Neural progenitor cell (in vitro differentiated cells): ENCODE data around the gene CMYA5.

Experiments used
- EZH2 ChIP-seq: fragments of 200-600 bp; sonication (generic); IDR thresholded peaks from 2 replicates; pipeline ENCODE4 v1.6.1; 2017; ENCODE audit warnings: antibody characterized with exemption, mild to moderate bottlenecking, moderate library complexity
- TF ChIP-seq, protein P1 (sequence below): fragments of 200-600 bp; sonication (generic); IDR thresholded peaks from 2 replicates; pipeline ENCODE4 v1.5.1; 2017; ENCODE audit warnings: antibody characterized with exemption, mild to moderate bottlenecking

DNA sequence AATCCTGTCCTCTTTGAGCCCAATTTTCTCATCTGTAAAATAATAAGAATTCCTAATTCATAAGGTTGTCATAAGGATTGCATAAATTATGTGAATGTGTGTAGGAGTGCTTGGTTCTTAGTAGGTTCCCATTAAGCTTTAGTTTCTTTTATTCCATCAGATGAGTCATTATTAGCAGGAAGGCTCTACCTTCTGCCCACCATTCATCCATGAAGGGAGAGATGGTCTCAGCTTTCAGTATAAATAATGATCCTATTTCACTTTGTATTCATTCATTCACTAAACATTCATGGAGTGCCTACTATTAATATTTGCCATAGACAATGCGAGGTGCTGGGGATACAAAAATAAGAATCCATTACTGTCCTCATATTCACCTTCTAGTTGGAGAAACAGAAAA is 3.0 kb downstream of the CMYA5 start:
- TF ChIP-seq, protein P1, sequence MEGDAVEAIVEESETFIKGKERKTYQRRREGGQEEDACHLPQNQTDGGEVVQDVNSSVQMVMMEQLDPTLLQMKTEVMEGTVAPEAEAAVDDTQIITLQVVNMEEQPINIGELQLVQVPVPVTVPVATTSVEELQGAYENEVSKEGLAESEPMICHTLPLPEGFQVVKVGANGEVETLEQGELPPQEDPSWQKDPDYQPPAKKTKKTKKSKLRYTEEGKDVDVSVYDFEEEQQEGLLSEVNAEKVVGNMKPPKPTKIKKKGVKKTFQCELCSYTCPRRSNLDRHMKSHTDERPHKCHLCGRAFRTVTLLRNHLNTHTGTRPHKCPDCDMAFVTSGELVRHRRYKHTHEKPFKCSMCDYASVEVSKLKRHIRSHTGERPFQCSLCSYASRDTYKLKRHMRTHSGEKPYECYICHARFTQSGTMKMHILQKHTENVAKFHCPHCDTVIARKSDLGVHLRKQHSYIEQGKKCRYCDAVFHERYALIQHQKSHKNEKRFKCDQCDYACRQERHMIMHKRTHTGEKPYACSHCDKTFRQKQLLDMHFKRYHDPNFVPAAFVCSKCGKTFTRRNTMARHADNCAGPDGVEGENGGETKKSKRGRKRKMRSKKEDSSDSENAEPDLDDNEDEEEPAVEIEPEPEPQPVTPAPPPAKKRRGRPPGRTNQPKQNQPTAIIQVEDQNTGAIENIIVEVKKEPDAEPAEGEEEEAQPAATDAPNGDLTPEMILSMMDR: no peak
- TF ChIP-seq EZH2: no peak
